AG04449 (cell line): ENCODE results near the gene FAM53A.

ENCODE experiments used
- CTCF ChIA-PET: fragments of 350-600 bp; formaldehyde crosslinking; extraction: SDS; loops from one replicate; lab custom pipeline; 2021; ENCODE audit warnings: antibody characterized with exemption; lab: Yijun Ruan, JAX
- POLR2A ChIA-PET: fragments of 400-600, 350-600 bp; formaldehyde crosslinking; extraction: SDS; loops from one replicate; lab custom pipeline; 2020; ENCODE audit warnings: antibody characterized with exemption, inconsistent platforms; lab: Yijun Ruan, JAX
- DNase-seq: peaks from one replicate; pipeline ENCODE4 v3.0.0-alpha.2; 2010; ENCODE audit warnings: low read depth, low spot score
- H3K4me3 ChIP-seq: 2 replicates; pipeline ENCODE4 v1.5.1; 2011; ENCODE audit warnings: low read depth, mild to moderate bottlenecking, control low read depth, low read length
- CTCF ChIP-seq: IDR thresholded peaks from one replicate; pipeline ENCODE4 v1.5.1; 2011; ENCODE audit warnings: mild to moderate bottlenecking, moderate library complexity, low read length, control low read depth, inconsistent platforms; ENCODE audit not compliant: insufficient read depth; ENCODE audit errors: missing control alignments

FAM53A gene

GRCh38 chr4:1632109-1633104 is 51.7 kb downstream of the FAM53A start:
- no peak overlapping the region for H3K4me3 ChIP-seq
- CTCF ChIA-PET = interaction anchor here (5.0 kb wide), 1 partner anchor 276 kb away, joined by 106 read pairs; no protein-coding TSS in a partner anchor
- no peak for TF ChIP-seq CTCF
- no peak for DNase-seq
- POLR2A ChIA-PET = no interaction called here

DNA sequence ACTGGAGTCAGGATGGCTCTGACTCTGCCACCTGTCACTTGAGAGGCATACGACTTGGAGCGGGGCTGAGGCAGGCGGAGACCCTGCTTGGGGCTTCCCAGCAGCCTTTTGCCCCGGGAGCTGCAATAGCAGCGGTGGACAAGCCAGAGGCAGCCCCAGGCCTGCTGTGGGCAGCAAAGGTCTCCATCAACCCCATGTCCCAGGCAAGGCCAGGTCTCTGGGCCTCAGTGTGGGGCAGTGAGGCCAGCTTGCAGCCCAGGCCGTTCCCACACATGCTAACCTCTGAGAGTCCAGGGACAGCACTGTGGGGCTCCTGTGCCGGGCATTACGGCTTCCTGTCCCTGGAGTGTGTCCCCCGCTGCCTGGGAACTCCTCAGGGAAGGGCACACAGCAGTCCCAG is 53.0 kb downstream of the FAM53A start:
- ChIA-PET CTCF (interaction anchor here (1.5 to 5.0 kb wide), 3 partner anchors 25 to 275 kb away, joined by 3 to 106 read pairs (median 11); no protein-coding TSS in a partner anchor), POLR2A (no interaction called here)
- TF ChIP-seq CTCF = no peak
- DNase-seq = no peak
- no peak overlapping the region for H3K4me3 ChIP-seq

DNA sequence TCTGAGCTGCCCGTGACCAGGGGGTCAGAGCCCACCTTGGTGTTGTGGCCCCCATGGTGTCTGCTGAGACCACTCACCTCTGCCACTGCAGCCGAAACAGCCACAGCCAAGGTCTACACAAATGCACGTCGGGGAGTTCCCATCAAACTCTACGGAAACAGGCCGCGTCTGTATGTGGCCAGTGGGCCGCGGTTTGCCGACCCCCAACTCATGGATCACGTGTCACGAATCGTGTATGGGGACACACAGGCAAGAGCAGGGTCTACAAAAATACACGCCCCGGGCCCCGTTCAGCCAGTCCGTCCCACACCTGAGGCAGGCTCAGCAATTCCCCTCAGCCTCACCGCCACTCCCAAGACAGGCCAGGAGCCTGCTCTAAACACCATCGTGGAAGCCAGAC is 53.8 kb downstream of the FAM53A start:
- CTCF ChIA-PET = interaction anchor here (0.8 to 5.0 kb wide), 13 partner anchors 10 to 499 kb away, joined by 3 to 106 read pairs (median 5); no protein-coding TSS in a partner anchor
- no peak for TF ChIP-seq CTCF
- H3K4me3 ChIP-seq = no peak overlapping the region
- DNase-seq = no peak
- POLR2A ChIA-PET = no interaction called here

DNA sequence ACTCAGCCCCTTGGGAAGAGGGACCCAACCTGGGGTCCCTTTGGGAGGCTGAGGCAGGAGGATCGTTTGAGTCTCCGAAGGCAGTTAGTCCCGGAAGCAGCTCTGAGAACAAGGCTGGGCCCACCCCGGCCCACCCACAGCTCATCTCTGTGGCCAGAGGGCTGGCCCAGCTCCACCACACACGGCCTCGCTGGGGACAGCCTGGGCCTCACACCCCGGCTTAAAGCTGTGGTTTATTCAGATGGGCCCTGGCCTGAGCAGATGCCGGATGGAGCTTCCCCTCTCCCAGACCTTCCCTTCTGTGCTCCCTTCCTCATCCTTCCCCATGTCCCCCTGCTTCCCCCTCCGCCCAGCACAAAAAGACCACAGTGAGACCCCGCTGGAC is 54.4 kb downstream of the FAM53A start:
- no peak overlapping the region for H3K4me3 ChIP-seq
- ChIA-PET POLR2A (no interaction called here), CTCF (interaction anchor here (0.6 to 5.0 kb wide), 19 partner anchors 10 to 498 kb away, joined by 3 to 106 read pairs (median 5); no protein-coding TSS in a partner anchor)
- DNase-seq = no peak
- TF ChIP-seq CTCF = no peak

DNA sequence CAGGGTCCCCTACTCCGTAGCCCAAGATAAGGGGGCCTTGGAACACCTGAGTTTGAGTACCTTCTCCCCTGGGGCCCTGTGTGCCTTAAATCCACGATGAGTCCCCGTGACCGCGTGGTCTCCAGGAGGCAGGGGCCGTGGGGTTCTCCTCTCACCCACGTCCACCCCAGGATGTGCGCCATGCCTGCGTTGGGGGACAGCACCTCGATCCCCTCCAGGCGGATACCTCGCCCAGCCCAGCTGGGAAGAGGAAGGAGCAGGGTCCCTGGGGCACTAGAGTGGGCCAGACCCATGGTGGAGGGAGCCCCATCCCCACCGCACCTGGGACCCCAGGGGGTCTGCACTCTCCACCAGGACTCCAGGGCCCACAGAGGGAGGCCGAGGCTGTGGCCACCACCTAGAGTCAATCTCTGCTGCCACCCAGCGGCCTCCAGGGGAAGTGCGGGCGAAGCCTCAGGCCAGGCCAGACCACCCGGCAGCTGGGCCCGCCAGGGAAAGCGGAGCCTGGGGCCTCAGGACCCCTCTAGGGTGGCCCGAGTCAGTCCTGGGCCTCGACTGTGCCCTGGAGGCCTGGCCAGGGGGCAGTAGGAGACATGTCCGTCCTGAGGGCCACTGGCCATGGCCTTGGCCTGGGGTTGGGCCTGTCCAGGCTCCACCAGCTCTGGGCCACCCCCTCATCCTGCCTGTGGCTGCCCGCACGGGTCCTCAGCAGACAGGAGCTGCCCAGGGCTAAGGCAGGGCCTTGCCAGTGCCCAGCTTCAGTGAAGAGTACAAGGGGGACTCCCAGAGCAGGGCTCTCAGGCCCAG is 55.0 kb downstream of the FAM53A start:
- no peak overlapping the region for H3K4me3 ChIP-seq
- CTCF ChIA-PET = interaction anchor here (0.6 to 5.0 kb wide), 18 partner anchors 11 to 498 kb away, joined by 3 to 106 read pairs (median 5); no protein-coding TSS in a partner anchor
- DNase-seq = no peak
- TF ChIP-seq CTCF = peak; percentile 97
- POLR2A ChIA-PET = no interaction called here
